ENCODE results near the gene OR8K5.

GRCh38 chr11:56140151-56140661 is 19.9 kb downstream of the OR8K5 start, which contains the start of gene OR8J3:
- TF ChIP-seq, protein P1, sequence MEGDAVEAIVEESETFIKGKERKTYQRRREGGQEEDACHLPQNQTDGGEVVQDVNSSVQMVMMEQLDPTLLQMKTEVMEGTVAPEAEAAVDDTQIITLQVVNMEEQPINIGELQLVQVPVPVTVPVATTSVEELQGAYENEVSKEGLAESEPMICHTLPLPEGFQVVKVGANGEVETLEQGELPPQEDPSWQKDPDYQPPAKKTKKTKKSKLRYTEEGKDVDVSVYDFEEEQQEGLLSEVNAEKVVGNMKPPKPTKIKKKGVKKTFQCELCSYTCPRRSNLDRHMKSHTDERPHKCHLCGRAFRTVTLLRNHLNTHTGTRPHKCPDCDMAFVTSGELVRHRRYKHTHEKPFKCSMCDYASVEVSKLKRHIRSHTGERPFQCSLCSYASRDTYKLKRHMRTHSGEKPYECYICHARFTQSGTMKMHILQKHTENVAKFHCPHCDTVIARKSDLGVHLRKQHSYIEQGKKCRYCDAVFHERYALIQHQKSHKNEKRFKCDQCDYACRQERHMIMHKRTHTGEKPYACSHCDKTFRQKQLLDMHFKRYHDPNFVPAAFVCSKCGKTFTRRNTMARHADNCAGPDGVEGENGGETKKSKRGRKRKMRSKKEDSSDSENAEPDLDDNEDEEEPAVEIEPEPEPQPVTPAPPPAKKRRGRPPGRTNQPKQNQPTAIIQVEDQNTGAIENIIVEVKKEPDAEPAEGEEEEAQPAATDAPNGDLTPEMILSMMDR (IDR thresholded peaks at IDR 0.05; ENCODE audit: low read depth, low read length), result no peak
- no peak for TF ChIP-seq POLR2A (IDR thresholded peaks at IDR 0.05; ENCODE audit: extremely low read depth, insufficient read length)
